ENCODE measurements around the gene TMCO1. TPM values are rescaled to one million over a fixed set of nuclear protein-coding genes. Genes with fewer than 3 reads are reported as not detected.

Gene TMCO1
- polyA plus RNA-seq, 2 of the 4 experiments (the other 2 are of a cell fraction) = 154 to 220 TPM

- no peak for FAIRE-seq
- peak overlapping the region; percentile 55 for H3K4me2 ChIP-seq
Observed at GRCh38 chr1:165772739-165773138, 4.1 kb upstream of the TMCO1 start.

GRCh38 chr1:165764277-165764676 lies 4.4 kb downstream of the TMCO1 start:
- DNase-seq (ENCODE audit: low read depth in 1 of 2, low spot score in 1 of 2) (no peak), ATAC-seq (no peak), FAIRE-seq (no peak)
- Histone ChIP-seq H3K27ac (no peak overlapping the region), H3K4me2 (no peak overlapping the region), H3K9me3 (no peaks in the 10 kb centered on the region), H3K4me3 (no peak overlapping the region), H3K4me1 (peaks cover 8% of the 10 kb centered on the region; the same call in 2 of the 3 replicates)
- POLR2A ChIA-PET = no interaction called here
- TF ChIP-seq MAX (IDR thresholded peaks at IDR 0.05) (no peak), GATA3 (IDR thresholded peaks at IDR 0.05; ENCODE audit: borderline replicate concordance) (no peak), KDM5A (IDR thresholded peaks at IDR 0.05) (no peak), CHD2 (IDR thresholded peaks at IDR 0.05; ENCODE audit: low read length, partially characterized antibody) (no peak), JUN (IDR thresholded peaks at IDR 0.05) (no peak), PBX3 (IDR thresholded peaks at IDR 0.05) (no peak), HMGXB4 (CRISPR knock-in tag; IDR thresholded peaks at IDR 0.05; ENCODE audit: borderline replicate concordance) (no peak), KDM1A (IDR thresholded peaks at IDR 0.05; ENCODE audit: low read depth) (no peak)
- CTCF ChIA-PET = no interaction called here
- WGBS (ENCODE audit: missing lambda C conversion rate) = 90% methylated on average over 1 of the region's 1 CpG

More at GRCh38 chr1:165772739-165773138, 4.1 kb upstream of the TMCO1 start:
- no peak overlapping the region for H3K4me3 ChIP-seq
- ATAC-seq (no peak), DNase-seq (ENCODE audit: low read depth in 1 of 2, low spot score in 1 of 2) (no peak)
- WGBS (ENCODE audit: missing lambda C conversion rate) = 68% methylated on average over 3 of the region's 3 CpGs
- ChIA-PET CTCF (interaction anchor here (1.7 kb wide), 1 partner anchor 141 kb away, joined by 9 read pairs; no protein-coding TSS in a partner anchor), POLR2A (no interaction called here)
- TF ChIP-seq REST (IDR thresholded peaks at IDR 0.05) = no peak
- TF ChIP-seq POLR2A (IDR thresholded peaks at IDR 0.05; ENCODE audit: low read length) = no peak
- TF ChIP-seq FOXS1 (CRISPR knock-in tag; IDR thresholded peaks at IDR 0.05) = no peak
- no peak for TF ChIP-seq MAX (IDR thresholded peaks at IDR 0.05)
- TF ChIP-seq MAFK (IDR thresholded peaks at IDR 0.05; ENCODE audit: partially characterized antibody) = no peak
- TF ChIP-seq ZC3H11A (IDR thresholded peaks at IDR 0.05) = no peak
- no peak for TF ChIP-seq HOXA7 (CRISPR knock-in tag; IDR thresholded peaks at IDR 0.05)
- TF ChIP-seq RFX5 (IDR thresholded peaks at IDR 0.05) = no peak
- no peak for TF ChIP-seq HDAC2 (IDR thresholded peaks at IDR 0.05)
- TF ChIP-seq CTCF (IDR thresholded peaks at IDR 0.05) = no peak
- TF ChIP-seq BHLHE40 (IDR thresholded peaks at IDR 0.05; ENCODE audit: low read depth, low read length) = no peak
- no peak for TF ChIP-seq BCL3 (IDR thresholded peaks at IDR 0.05)
- H3K4me1 ChIP-seq = peaks cover 35% of the 10 kb centered on the region
- peak overlapping the region; percentile 18 to 63; a peak in 4 of 6 replicates for H3K27ac ChIP-seq
- H3K9me3 ChIP-seq = no peaks in the 10 kb centered on the region

Data from A549 (cell line).